Activated CD4-positive, alpha-beta T cell treated with anti-CD3 and anti-CD28 coated beads, Interleukin-2, amount 50 U/mL, for 24 hours (primary cell): Measurements from ENCODE around the gene CA5A.
"Not testable (repeated sequence)": the region's sequence is repeated elsewhere in the genome, so short reads cannot be mapped to it uniquely, and the experiment has no call there.

Experiments used
- DNase-seq, 2 donors: peaks; one replicate each; pipeline ENCODE4 v3.0.0-alpha.2; 2020; ENCODE audit warnings: low read depth in 1 of 2, low spot score in 1 of 2

The CA5A gene

DNA sequence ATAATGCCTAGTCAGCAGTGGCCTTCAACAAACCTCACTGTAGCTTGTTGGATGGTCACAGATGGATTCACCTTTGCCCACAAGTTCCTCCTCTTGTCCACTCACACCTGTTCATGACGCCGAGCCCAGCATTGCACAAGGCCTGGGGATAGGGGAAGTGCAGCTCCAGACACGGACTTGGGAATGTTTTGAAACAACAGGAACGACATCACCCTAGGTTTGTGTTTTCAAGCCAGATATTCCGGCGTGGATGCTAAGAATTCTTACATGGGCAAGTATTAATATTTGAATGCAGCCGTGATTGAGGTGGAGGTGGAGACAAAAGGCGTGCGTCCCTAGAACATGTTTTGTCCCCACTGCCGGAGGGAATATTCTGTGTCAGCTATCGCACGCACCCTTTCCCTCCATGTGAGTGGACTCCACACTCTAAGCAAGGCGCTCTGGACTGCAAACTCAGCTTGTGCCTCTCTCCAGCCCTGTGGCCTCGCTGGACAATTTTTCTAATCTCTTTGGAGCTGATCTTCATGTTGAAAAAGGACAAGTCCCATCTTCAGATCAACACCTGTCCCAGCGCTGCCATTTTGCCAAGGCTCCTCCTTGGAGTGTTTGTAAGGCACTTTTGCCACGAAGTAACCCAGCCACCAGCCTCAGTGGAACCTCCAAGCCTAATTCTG lies 12.9 kb upstream of the CA5A start:
- no peak for DNase-seq

DNA sequence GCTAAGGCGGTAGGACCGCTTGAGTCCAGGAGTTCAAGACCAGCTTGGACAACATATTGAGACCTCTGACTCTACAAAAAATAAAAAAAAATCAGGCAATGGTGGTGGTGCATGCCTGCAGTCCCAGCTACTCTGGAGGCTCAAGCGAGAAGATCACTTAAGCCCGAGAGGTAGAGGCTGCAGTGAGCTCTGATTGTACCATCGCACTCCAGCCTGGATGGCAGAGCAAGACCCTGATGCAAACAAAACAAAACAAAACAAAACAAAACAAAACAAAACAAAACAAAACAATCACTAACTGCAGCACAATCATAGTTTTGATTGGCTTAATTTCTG lies 12.4 kb upstream of the CA5A start:
- no peak for DNase-seq

DNA sequence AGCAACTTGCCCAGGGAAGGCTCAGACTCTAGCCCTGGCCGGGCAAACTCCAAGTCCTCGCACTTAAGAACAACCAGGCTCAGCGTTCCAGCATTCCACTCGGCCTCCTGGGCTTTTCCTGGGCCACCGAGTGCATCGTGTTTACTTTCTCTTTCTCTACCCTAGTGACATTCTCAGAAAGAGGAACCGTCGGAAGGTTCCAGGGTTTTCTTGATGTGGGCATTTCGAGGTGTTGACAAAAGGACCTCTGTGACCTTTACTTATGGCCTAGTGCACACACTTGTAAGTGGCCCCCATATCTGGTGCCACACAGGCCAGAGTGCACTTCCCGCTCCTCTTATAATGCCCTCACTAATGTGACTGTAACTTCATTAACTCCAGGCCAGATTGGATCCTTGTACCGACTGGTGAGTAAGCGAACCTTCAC lies 11.8 kb upstream of the CA5A start:
- no peak for DNase-seq

DNA sequence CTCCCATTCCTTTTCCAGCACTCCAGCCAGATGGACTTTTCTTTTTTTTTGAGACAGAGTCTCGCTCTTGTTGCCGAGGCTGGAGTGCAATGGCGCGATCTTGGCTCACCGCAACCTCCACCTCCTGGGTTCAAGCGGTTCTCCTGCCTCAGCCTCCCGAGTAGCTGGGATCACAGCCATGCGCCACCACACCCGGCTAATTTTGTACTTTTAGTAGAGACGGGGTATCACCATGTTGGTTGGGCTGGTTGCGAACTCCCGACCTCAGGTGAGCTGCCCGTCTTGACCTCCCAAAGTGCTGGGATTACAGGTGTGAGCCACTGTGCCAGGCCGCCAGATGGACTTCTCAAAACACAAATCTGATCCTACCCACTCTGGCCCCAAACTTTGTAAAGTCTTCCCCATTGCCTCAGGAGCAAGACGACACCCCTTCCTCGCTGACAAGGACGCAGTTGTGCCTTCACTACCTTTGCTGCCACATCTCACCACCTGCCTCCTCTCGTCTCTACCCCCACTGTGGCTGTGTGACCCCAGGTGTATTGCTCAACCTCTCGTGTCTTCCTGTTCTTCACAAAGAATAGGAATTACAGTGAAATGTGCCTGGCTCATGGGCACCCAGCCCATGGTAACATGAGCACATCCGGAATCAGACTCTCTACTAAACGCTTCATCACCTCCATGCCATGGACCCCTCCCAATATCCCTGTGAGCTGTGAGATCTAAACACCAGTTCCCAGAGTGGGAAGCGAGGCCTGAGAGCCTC lies 11.2 kb upstream of the CA5A start:
- DNase-seq = no peak

DNA sequence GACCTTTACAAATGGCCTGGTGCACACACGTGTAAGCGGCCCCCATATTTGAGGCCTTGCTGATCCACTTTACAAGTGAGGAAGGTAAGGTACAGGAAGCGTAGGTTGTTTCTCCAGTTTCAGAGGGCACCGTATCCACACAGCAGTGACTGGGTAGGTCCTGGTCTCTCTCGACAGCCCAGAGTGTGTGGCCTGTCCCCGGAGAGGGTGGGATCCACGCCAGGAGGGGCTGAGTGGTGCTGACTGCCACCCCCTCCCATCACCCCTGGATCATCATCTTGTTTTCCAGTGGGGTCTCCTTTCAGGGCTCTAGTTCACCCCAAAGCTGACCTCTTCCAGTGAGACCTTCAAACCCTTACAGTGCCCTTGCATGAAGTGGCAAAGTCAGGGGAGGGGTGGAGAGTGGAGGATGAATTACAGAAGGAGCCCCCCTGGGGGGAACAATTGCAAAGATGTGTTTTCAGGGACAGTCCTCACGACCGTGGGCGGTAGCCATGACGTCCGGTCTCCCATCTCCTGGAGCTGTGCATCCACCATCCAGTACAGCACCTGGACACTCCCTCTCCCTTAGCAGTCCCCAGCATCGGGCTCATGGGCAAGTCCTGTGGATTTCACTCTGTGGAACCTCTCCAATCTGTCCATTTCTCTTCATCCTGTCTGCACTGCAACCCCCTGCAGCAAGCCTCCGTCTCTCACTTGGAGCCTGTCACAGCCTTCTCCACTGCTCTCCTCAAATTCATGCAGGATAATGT lies 10.4 kb upstream of the CA5A start:
- no peak for DNase-seq

DNA sequence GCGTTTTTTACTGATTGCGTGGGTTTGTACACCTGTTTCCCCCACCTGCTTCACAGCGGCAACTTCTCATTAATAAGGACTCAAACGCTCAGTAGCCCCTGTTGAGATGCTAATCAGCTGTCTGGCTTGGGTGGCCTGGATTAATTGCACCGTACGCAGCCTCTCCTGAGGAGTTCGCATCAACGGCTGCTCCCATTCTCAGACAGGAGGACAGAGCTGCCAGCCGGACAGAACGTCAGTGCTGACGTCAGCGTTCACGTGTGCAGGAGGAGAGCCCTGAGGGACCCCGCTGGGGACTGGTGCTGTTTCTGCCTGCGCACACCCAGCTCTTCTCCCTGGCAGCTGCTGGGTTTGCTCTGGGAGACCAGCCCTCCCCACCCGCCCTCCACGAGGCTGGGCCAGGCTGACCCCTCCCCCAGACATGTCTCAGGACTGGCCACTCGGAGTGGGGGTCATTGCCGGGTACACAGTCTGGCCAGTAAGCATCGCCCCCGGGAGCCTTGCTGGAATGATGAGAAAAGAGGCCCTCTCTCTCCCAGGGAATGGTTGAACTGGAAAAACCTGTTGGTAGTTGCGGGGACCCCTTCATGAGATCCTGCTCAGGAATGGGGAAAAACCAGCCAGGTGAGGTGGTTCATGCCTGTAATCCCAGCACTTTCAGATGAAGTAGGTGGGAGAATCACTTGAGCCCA lies 9.2 kb upstream of the CA5A start:
- DNase-seq = no peak

DNA sequence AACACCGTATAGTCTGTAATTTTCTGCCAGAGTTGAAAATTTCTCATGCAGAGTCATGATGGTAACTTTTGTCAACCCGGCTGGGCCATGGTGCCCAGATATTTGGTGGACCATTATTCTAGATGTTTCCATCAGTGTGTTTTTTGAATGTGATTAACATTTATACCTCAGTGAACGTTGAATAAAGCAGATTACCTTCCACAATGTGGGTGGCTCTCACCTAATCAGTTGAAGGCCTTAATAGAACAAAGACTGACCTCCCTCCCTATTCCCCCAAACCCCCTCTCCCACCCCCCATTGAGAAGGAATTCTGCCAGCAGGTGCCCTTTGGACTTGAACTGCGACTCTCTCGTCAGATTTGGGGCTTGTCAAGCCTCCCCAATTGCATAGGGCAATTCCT lies 6.4 kb upstream of the CA5A start:
- DNase-seq = no peak

DNA sequence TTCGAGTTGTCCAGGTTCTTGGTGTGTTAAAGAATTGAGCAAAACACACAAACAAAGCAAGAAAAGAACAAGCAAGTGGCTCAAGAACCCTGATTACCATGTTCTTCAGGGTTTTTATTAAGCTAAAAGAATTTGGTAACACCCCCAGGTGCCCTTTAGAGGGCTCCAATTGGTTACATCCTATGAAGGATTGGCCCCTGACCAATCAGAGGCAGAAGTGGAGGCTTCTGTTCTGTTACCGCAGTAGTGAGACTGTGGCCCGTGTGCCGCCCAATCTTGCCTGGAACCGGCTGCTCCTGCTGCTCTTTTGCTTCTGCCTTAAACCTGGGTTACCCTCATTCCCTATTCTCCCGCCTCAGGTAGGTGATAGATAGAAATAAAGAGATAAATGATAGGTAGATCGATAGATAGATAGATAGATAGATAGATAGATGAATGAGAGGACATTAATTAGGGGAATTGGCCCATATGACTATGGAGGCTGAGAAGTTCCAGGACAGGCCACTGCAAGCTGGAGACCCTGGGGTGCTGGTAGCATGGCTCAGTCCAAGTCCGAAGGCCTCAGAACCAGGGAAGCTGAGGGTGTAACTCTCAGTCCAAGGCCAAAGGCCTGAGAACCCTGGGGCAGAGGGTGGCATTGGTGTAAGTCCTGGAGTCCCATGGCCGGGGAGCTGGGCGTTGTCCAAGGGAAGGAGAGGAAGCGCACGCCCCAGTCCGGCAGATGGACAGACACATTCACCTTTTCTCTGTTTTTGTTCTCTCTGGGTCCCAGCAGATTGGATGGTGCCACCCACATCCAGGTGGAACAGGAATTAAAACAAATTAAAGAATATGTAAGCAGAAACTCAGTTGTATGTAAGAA lies 3.5 kb upstream of the CA5A start:
- DNase-seq = no peak

DNA sequence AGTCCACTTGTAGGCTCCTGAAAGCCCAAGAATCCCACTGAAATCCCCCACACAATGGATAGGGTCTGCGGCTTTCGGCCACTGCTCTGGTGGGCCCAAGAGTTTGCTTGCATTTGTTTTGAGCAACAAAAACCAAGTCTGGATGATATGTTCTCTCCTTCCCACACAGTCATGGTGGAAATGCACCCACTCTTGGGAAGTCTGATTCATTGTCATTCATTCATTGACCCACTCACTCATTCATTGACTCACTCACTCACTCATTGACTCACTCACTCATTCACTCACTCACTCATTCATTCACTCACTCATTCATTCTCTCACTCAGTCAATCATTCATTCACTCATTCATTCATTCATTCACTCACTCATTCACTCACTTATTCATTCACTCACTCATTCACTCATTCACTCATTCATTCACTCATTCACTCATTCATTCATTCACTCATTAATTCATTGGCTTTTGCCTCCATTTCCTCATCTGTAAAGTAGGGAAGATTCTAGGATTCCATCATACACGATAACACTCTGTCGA lies 2.2 kb upstream of the CA5A start:
- DNase-seq = no peak

DNA sequence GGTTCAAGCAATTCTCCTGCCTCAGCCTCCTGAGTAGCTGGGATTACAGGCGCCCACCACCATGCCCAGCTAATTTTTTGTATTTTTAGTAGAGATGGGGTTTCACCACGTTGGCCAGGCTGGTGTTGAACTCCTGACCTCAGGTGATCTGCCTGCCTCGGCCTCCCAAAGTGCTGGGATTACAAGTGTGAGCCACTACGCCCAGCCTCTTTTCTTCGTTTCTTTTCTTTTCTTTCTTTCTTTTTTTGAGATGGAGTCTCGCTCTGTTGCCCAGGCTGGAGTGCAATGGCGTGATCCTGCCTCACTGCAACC lies 858 bp upstream of the CA5A start:
- DNase-seq = not testable (repeated sequence)

DNA sequence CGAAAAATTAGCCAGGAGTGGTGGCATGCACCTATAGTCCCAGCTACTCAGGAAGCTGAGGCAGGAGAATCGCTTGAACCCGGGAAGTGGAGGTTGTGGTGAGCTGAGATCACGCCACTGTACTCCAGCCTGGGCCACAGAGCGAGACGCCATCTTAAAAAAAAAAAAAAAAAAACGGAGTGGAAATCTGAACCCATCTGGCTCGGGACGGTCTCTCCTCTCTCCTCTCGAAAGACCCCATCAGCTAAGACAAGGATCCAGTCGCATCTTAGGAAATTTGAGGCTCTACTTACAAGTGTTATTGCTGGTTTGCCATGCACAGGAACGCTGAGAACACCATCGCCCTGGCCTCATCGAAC lies 334 bp downstream of the CA5A start:
- DNase-seq = not testable (repeated sequence)

DNA sequence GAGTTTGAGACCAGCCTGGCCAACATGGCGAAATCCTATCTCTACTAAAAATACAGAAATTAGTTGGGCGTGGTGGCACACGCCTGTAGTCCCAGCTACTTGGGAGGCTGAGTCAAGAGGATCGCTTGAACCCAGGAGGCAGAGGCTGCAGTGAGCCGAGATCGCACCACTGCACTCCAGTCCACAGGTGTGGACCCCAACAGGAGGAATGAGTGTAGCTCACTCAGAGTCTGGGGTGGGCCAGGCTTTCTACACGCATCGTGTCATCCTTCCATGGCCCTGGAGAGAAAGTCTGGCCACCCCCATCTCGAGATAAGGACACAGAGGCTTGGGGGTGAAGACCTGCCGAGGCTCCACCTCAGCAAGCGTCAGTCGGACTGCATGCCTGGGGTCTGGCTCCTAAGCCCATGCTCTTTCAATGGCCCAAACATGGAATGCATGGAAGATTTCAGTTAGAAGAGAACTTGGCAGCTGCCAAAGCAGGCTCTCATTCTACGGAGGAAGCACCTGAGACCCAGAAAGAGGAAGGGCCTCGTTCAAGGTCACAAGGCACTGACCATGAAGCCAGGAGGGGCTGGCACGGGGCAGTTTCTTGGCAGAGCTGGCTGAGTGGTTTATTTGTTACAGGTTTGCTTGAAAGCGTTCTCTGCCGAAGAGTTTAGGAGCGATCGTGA lies 1.4 kb downstream of the CA5A start:
- not testable (repeated sequence) for DNase-seq

DNA sequence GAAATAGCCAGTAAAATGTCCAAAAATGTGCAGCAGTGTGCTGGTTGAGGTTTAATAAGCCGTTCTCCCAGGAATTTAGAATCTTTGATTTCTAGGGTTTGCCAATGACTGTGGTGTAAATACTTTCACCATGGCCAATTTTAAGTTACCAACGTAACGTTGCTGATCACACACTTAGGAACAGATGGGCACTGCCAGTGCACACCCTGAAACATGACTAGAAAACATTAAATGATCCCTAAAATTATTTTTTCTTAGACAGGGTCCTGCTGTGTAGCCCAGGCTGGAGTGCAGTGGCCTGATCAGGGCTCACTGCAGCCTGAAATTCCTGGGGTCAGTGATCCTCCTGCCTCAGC lies 3.2 kb downstream of the CA5A start:
- no peak for DNase-seq

DNA sequence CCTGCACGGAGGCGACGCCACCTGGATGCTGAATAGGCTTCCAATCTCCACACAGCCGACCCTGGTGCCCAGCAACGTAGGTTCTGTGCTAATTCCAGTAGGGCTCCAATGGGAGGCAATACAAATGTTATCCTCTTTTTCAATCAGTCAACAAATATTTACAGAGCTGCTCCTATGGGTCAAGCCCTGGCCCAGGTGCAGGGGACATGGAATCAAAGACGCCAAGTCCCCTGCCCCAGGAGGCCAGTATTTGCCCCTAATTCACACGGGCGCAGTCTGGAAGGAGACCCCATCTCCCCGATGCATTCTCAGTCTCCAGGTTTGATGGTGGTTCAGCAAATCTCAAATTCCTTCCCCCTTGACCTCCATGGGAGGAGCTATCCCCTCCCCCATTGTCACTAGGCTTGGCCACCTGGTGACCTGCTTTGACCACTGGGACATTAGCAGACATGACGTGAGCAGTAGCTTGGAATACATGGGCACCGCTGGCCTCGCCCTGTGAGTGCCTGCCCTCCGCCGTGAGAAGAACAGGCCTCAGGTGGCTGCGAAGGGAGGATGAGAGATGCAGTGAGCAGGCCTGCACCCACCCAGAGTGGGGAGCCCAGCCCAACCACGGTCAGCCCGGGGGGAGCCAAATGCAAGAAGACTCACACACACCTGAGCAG lies 3.7 kb downstream of the CA5A start:
- DNase-seq = not testable (repeated sequence)

DNA sequence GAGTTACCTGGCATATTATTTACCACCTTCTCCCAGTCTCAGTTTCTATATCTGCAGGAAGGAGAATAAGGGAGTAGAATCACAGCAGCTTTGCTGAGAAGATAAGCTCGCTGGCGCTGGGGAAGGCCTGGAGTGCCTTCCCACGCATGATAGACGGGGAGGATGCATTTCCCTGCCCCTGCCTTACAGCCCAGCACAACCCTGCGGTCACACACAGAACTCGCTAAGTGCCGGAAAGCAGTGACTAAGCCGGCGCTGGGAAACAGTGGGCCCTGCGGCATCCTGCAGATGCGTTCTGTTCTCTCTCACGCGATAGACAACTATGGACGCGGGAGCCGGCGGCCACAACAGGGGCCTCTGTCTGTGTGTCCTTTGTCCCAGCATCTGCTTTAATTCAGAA lies 4.8 kb downstream of the CA5A start:
- no peak for DNase-seq

DNA sequence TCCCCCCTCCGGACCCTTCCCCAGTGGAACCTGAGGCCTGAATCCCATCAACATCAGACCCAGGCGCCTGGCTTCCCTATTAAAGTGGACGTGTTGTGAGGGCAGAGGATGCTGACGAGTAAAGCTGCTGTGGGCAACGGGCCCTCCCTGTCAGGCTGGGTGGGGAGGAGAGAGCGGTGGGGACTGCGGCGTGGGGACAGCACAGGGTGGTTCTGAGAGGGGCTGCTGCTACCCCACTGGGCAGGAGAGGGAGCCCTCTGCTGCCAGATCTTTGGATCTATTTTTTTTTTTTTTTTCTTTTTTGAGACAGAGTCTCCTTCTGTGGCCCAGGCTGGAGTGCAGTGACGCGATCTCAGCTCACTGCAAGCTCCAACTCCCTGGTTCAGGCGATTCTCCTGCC lies 5.9 kb downstream of the CA5A start:
- DNase-seq = no peak

DNA sequence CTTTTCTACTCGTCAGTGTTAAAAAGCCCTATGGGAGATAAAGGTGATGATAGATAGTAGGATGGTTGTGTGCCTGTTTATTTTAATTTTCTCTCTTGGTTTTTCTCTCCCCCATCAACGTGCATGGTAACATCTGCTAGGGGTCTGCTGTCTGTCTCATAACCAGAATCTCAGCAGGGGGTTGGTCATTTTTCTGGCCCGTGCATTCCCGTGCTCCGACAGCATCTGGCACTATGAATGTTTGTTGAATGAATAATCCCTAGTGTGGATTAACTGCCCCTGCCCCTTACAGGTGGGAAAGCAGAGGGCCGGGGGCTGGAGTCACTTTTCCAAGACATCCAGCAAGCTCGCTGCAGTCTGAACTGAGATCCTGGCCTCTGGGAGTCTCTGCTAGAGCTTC lies 6.3 kb downstream of the CA5A start:
- no peak for DNase-seq

DNA sequence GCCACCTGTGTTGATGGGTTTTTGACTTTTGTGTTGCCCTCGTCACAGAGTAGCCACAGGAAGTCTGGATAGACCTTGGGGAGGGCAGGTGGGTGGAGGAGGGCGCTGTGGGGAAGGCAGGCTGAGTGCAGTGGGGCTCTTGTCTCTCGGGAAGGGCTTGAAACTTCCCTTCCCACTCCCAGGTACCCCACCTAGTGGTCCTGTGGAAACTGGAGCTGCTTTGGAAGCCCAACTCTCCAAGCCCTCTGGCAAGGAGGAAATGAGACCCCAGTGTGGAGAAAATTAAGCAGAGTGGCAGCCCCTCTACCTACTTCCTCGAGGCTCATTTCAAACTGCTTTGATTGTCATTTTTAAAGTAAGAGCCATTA lies 9.2 kb downstream of the CA5A start:
- no peak for DNase-seq

DNA sequence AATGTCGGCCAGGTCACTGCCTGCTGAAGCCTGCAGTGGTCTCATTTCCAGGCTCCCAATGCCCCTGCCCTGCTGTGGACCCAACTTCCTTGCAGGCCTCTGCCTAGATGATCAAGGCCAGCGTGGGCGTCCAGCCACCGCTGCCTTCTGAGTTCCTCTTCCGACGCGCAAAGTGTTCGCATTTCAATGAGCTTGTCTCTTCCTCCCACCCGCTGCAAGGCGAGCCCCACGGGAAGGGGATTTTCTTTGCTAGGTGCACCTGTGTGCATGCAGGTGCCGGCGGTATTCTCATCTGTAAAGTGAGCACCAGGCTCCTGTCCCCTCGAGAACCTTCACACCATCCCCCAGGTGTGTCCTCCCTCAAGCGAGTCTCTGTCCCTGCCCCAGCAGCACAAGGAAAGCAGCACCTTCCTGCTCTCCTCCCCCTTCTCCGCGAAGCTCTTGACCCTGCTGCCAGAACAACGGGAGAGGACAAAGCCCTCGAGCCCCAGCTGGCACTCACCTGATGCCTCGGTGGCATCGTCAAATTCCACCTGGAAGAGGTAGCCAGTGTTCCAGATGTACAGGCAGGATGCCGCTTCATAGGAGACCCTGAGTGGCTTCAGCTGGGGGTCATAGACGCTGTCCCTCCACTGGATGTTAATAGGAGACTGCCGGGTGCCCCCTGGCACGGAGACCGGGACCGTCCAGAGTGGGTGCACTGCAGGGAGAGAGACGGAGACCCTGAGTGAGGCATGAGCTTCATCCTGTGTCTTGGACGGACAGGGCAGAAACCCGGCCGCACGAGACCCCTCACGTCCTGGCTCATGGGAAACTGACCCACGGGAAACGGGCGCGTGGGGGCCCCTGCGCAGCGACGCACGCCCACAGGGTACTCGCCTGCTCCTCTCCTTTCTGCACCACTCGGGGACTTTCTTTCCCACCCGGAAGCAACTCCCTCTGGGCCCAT lies 9.8 kb downstream of the CA5A start:
- DNase-seq = no peak
